Neuronal stem cell (in vitro differentiated cells): ENCODE results near the gene FYB2. TPM values are rescaled to one million over a fixed set of nuclear protein-coding genes. Genes with fewer than 3 reads are reported as not detected.

Experiments used
- DNase-seq: peaks from one replicate; pipeline ENCODE4 v3.0.0-alpha.2; 2013; ENCODE audit warnings: low spot score
- H2AFZ ChIP-seq: one replicate; pipeline ENCODE4 v1.6.1; 2013; ENCODE audit warnings: mild to moderate bottlenecking, low read length, inconsistent platforms
- H2AK5ac ChIP-seq: 2 replicates; pipeline ENCODE4 v1.6.1; 2013; ENCODE audit warnings: low read depth, mild to moderate bottlenecking, inconsistent platforms, low read length, moderate library complexity, mixed read lengths
- H2BK120ac ChIP-seq: 2 replicates; pipeline ENCODE4 v1.6.1; 2013; ENCODE audit warnings: low read depth, mild to moderate bottlenecking, inconsistent platforms, low read length, moderate library complexity, mixed read lengths
- H2BK12ac ChIP-seq: one replicate; pipeline ENCODE4 v1.6.1; 2013; ENCODE audit warnings: low read length, inconsistent platforms
- H2BK15ac ChIP-seq: 2 replicates; pipeline ENCODE4 v1.6.1; 2013; ENCODE audit warnings: mild to moderate bottlenecking, low read length, inconsistent platforms, mixed read lengths
- H2BK5ac ChIP-seq: one replicate; pipeline ENCODE4 v1.6.1; 2013; ENCODE audit warnings: inconsistent platforms, mild to moderate bottlenecking, low read length, moderate library complexity
- H3K14ac ChIP-seq: one replicate; pipeline ENCODE4 v1.6.1; 2013; ENCODE audit warnings: low read length, inconsistent platforms
- H3K18ac ChIP-seq: 2 replicates; pipeline ENCODE4 v1.6.1; 2013; ENCODE audit warnings: low read length, inconsistent platforms
- H3K23ac ChIP-seq: 2 replicates; pipeline ENCODE4 v1.6.1; 2013; ENCODE audit warnings: low read depth, mild to moderate bottlenecking, mixed read lengths, low read length, inconsistent platforms; ENCODE audit not compliant: poor library complexity
- H3K27ac ChIP-seq: replicated peaks from 3 replicates; pipeline ENCODE4 v1.5.1; 2013; ENCODE audit warnings: low read length, inconsistent platforms
- H3K27me3 ChIP-seq, 3 experiments: 2 replicates each; pipeline ENCODE4 v1.6.1; 2013; ENCODE audit warnings: low read length in 3 of 3, mild to moderate bottlenecking in 2 of 3, inconsistent platforms in 1 of 3, low read depth in 1 of 3, mixed read lengths in 1 of 3, moderate library complexity in 1 of 3; ENCODE audit not compliant: control insufficient read depth in 3 of 3, insufficient read depth in 3 of 3
- H3K36me3 ChIP-seq, 2 donors: replicated peaks in 1 of 2; 2 replicates each; pipeline ENCODE4 v1.6.1; 2013; ENCODE audit warnings: low read length in 2 of 2; ENCODE audit not compliant: control insufficient read depth in 2 of 2, insufficient read depth in 2 of 2
- H3K4ac ChIP-seq: 2 replicates; pipeline ENCODE4 v1.6.1; 2013; ENCODE audit warnings: inconsistent platforms, mild to moderate bottlenecking, low read length, moderate library complexity
- H3K4me1 ChIP-seq, 2 donors: 1 replicate in 1 of 2; 2 replicates in 1 of 2; pipeline ENCODE4 v1.6.1; 2013; ENCODE audit warnings: low read length in 2 of 2, low read depth in 1 of 2; ENCODE audit not compliant: control insufficient read depth in 2 of 2, insufficient read depth in 1 of 2
- H3K4me2 ChIP-seq: one replicate; pipeline ENCODE4 v1.6.1; 2013; ENCODE audit warnings: mild to moderate bottlenecking, low read length, inconsistent platforms; ENCODE audit not compliant: insufficient read depth, poor library complexity, severe bottlenecking
- H3K4me3 ChIP-seq, 2 donors: 2 replicates each; pipeline ENCODE4 v1.5.1; 2013; ENCODE audit warnings: low read length in 2 of 2, mild to moderate bottlenecking in 2 of 2, inconsistent platforms in 1 of 2, moderate library complexity in 1 of 2
- H3K79me1 ChIP-seq: one replicate; pipeline ENCODE4 v1.6.1; 2013; ENCODE audit warnings: low read depth, mild to moderate bottlenecking, inconsistent platforms, low read length, moderate library complexity
- H3K9ac ChIP-seq: one replicate; pipeline ENCODE4 v1.6.1; 2013; ENCODE audit warnings: mild to moderate bottlenecking, low read depth, low read length, inconsistent platforms; ENCODE audit not compliant: poor library complexity
- H3K9me3 ChIP-seq, 2 donors: replicated peaks in 1 of 2; 2 replicates each; pipeline versions ENCODE3 to v1.6.1; 2013; ENCODE audit warnings: low read length in 2 of 2, mild to moderate bottlenecking in 2 of 2, inconsistent platforms in 1 of 2, low read depth in 1 of 2, mixed read lengths in 1 of 2, moderate library complexity in 1 of 2; ENCODE audit not compliant: control insufficient read depth in 2 of 2, insufficient read depth in 1 of 2
- H4K8ac ChIP-seq: one replicate; pipeline ENCODE4 v1.6.1; 2013; ENCODE audit warnings: low read depth, mild to moderate bottlenecking, inconsistent platforms, low read length, moderate library complexity
- H4K91ac ChIP-seq: one replicate; pipeline ENCODE4 v1.6.1; 2013; ENCODE audit warnings: low read length, low read depth, mild to moderate bottlenecking, inconsistent platforms; ENCODE audit not compliant: poor library complexity
- WGBS, 2 donors: extraction: QIAGEN DNeasy Blood & Tissue Kit; methylation state at CpG; one replicate each; pipeline ENCODE4 v1.1.7; 2013; ENCODE audit warnings: missing lambda C conversion rate in 2 of 2, mixed read lengths in 1 of 2; ENCODE audit not compliant: insufficient read length in 2 of 2, insufficient replicate concordance in 1 of 2; ENCODE audit errors: extremely low coverage in 2 of 2; 5-methylcytosine and 5-hydroxymethylcytosine counted together
- polyA plus RNA-seq, 2 experiments: library from polyadenylated mRNA; stranded (reverse); fragments of 200-250 nt; gene quantifications; one replicate each; pipeline ENCODE4 v1.2.3, GENCODE V29; 2013

FYB2 gene
- polyA plus RNA-seq (2013, experiment 1 of 2): 0.59 TPM
- 0.60 TPM for polyA plus RNA-seq (2013, experiment 2 of 2)

DNA sequence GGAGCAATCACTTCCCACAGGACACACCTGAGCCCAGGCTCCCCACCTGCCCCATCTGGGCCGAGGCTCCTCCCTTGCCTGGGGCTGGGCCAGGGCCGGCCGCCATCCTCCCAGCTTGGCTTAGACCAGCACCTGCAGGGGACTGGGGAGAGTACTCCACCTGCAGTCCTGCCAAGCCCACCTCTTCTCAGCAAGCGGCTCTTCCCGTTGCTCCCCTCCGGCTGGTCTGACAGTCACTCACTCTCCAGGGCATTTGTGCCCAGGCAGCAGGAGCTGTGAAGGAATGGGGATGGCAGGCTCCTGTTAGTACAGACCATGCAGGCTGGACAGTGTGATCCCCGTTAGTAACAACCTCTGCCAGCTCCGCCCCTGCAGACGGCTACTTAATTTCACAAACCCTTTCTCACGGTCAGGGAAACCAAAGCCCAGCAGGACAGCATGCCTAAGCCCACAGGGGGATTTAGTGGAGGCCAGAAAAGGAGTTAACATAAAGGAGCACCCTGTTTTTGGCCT, at the start of gene FYB2:
TSS of gene FYB2 (minus strand) at position 18 of the 513 bp plus-strand sequence. CDS start 114 bp downstream, outside the sequence.
- peak within 1 kb of the TSS; percentile 80 for H3K18ac ChIP-seq
- H3K27ac ChIP-seq: peak within 1 kb of the TSS; percentile 16
- no CpG with 5 or more reads among the region's 10 CpGs for WGBS, 2 donors

GRCh38 chr1:56868761-56869160, 49.6 kb upstream of the FYB2 start:
- no CpG with 5 or more reads among the region's 2 CpGs for WGBS, 2 donors
- peaks cover 0 to 13% (median 0%) of the 10 kb centered on the region in 3 experiments for H3K27me3 ChIP-seq

More for the DNA sequence above, at the start of gene FYB2:
- H2BK15ac ChIP-seq: peak within 1 kb of the TSS; percentile 13
- H2BK5ac ChIP-seq: no peak within 1 kb of the TSS
- H3K9ac ChIP-seq: peak within 1 kb of the TSS; percentile 73
- no peak within 1 kb of the TSS for H4K8ac ChIP-seq
- no peak within 1 kb of the TSS for H3K4me3 ChIP-seq
- H3K9me3 ChIP-seq: peaks cover 0 to 2% of the 10 kb centered on the region in 2 donors
- no peak within 1 kb of the TSS for H3K4ac ChIP-seq
- no peaks in the 10 kb centered on the region for H3K79me1 ChIP-seq
- H2BK120ac ChIP-seq: no peak within 1 kb of the TSS
- no peak within 1 kb of the TSS for H3K23ac ChIP-seq
- no peak within 1 kb of the TSS for H4K91ac ChIP-seq
- H3K4me2 ChIP-seq: no peak within 1 kb of the TSS
- peaks cover 3 to 13% of the 10 kb centered on the region in 2 donors for H3K4me1 ChIP-seq
- H2AK5ac ChIP-seq: peak within 1 kb of the TSS; percentile 43
- H3K27me3 ChIP-seq: peaks cover 0 to 8% (median 0%) of the 10 kb centered on the region in 3 experiments
- peak within 1 kb of the TSS; percentile 28 for H2AFZ ChIP-seq
- DNase-seq: no peak
- no peaks in the 10 kb centered on the region for H3K36me3 ChIP-seq
- H3K14ac ChIP-seq: peak within 1 kb of the TSS; percentile 51
- no peak within 1 kb of the TSS for H2BK12ac ChIP-seq

DNA sequence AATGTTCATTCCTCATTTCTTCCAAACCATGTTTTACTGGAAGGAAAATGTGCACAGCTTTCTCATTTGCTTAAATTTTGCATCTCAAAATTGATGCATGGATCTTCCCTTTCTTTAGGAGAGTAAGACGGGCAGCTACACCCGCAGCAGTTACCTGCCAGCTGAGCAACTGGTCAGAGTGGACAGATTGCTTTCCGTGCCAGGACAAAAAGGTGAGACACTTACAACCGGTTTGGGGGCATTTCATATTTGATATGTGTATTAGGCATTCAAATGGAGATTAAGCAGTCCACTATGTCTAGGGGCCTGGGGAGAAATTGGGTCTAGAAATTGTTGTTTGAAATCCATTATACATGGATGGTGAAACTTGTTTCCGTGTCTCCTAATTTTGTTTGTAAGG, 48.3 kb upstream of the FYB2 start:
- Histone ChIP-seq H4K8ac (no peak overlapping the region), H2BK5ac (no peak overlapping the region), H3K79me1 (no peaks in the 10 kb centered on the region), H3K9me3 (no peaks in the 10 kb centered on the region), H4K91ac (no peak overlapping the region), H3K27me3 (peaks cover 0 to 13% (median 0%) of the 10 kb centered on the region in 3 experiments), H3K36me3 (no peaks in the 10 kb centered on the region), H2AK5ac (no peak overlapping the region), H3K18ac (no peak overlapping the region), H2BK12ac (no peak overlapping the region), H2BK120ac (no peak overlapping the region), H2AFZ (no peak overlapping the region), H3K4me3 (no peak overlapping the region), H3K4me1 (no peaks in the 10 kb centered on the region), H3K4me2 (no peak overlapping the region), H3K27ac (no peak overlapping the region), H3K14ac (no peak overlapping the region), H3K4ac (no peak overlapping the region), H3K23ac (no peak overlapping the region), H2BK15ac (no peak overlapping the region), H3K9ac (no peak overlapping the region)
- WGBS, 2 donors: no CpG with 5 or more reads among the region's 5 CpGs
- no peak for DNase-seq

More at GRCh38 chr1:56868761-56869160, 49.6 kb upstream of the FYB2 start:
- Histone ChIP-seq H2AK5ac (no peak overlapping the region), H2BK5ac (no peak overlapping the region), H2BK120ac (no peak overlapping the region), H4K8ac (no peak overlapping the region), H3K4me1 (no peaks in the 10 kb centered on the region), H3K27ac (no peak overlapping the region), H3K4ac (no peak overlapping the region), H2BK12ac (no peak overlapping the region), H3K18ac (no peak overlapping the region), H3K9ac (no peak overlapping the region), H2BK15ac (no peak overlapping the region), H3K4me2 (no peak overlapping the region), H3K23ac (no peak overlapping the region), H3K9me3 (no peaks in the 10 kb centered on the region), H3K4me3 (no peak overlapping the region), H3K79me1 (no peaks in the 10 kb centered on the region), H3K14ac (no peak overlapping the region), H3K36me3 (no peaks in the 10 kb centered on the region), H4K91ac (no peak overlapping the region), H2AFZ (no peak overlapping the region)
- DNase-seq: no peak

GRCh38 chr1:56866656-56867055, 47.5 kb upstream of the FYB2 start:
- no CpG with 5 or more reads among the region's 2 CpGs for WGBS, 2 donors
- Histone ChIP-seq H2AK5ac (no peak overlapping the region), H3K79me1 (no peaks in the 10 kb centered on the region), H3K23ac (no peak overlapping the region), H3K4me3 (no peak overlapping the region), H3K27me3 (peaks cover 0 to 13% (median 0%) of the 10 kb centered on the region in 3 experiments), H2AFZ (no peak overlapping the region), H3K4me2 (no peak overlapping the region), H2BK12ac (no peak overlapping the region), H3K4ac (no peak overlapping the region), H3K9me3 (no peaks in the 10 kb centered on the region), H3K4me1 (no peaks in the 10 kb centered on the region), H2BK15ac (no peak overlapping the region), H3K18ac (no peak overlapping the region), H3K27ac (no peak overlapping the region), H3K14ac (no peak overlapping the region), H2BK5ac (no peak overlapping the region), H3K36me3 (no peaks in the 10 kb centered on the region), H2BK120ac (no peak overlapping the region), H4K8ac (no peak overlapping the region), H4K91ac (no peak overlapping the region), H3K9ac (no peak overlapping the region)
- DNase-seq: no peak
